Mucosa of stomach (tissue), 1 donor: ENCODE results near the gene GUCA2B.

Experiments
- H3K27me3 ChIP-seq: one replicate; pipeline ENCODE4 v1.7.0; 2013; ENCODE audit warnings: mild to moderate bottlenecking, low read length; ENCODE audit not compliant: control insufficient read depth, insufficient read depth
- H3K36me3 ChIP-seq: one replicate; pipeline ENCODE4 v1.7.0; 2013; ENCODE audit warnings: low read length; ENCODE audit not compliant: control insufficient read depth, insufficient read depth
- H3K4me1 ChIP-seq: one replicate; pipeline ENCODE4 v1.7.0; 2013; ENCODE audit warnings: mild to moderate bottlenecking, low read length; ENCODE audit not compliant: control insufficient read depth, insufficient read depth
- H3K4me3 ChIP-seq: one replicate; pipeline ENCODE4 v1.7.0; 2013; ENCODE audit warnings: low read length
- H3K9ac ChIP-seq: one replicate; pipeline ENCODE4 v1.7.0; 2013; ENCODE audit warnings: mild to moderate bottlenecking, low read length, moderate library complexity
- H3K9me3 ChIP-seq: one replicate; pipeline ENCODE4 v1.7.0; 2013; ENCODE audit warnings: mild to moderate bottlenecking, low read length, moderate library complexity; ENCODE audit not compliant: control insufficient read depth
- donor health status: Pancreatic carcinoma.

GUCA2B gene

DNA sequence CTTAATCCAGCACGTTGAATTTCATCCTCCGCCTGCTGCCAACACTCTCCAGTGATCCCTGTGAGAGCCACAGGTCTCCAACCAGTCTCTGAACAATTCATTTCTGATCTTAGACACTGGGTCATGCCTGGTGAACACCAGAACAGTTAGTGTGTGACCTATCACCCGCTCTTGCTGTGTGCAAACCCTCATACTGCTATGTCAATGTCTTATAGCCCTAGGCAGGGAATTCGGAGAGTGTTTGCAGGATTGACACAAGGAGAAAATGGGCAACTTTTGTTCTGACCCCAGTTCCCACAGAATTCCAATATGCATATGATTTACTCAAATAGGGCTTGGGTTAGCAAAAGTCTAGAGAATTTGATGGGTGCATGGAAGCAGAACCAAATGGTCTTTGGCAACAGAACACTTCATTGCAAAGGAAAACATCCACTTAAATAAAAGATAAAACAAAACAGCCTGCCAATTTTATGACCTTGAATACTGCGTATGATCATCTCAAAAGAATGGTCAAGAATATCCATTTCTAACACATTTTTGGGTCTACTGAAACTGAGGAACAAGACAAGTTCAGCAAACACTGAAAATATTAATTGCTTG is 23.0 kb upstream of the GUCA2B start:
- H3K4me1 ChIP-seq = no peaks in the 10 kb centered on the region
- H3K4me3 ChIP-seq = no peak overlapping the region
- H3K36me3 ChIP-seq = no peaks in the 10 kb centered on the region
- H3K9ac ChIP-seq = no peak overlapping the region
- no peaks in the 10 kb centered on the region for H3K27me3 ChIP-seq
- H3K9me3 ChIP-seq = no peaks in the 10 kb centered on the region

GRCh38 chr1:42133390-42133789 is 19.8 kb upstream of the GUCA2B start:
- H3K9ac ChIP-seq = no peak overlapping the region
- no peaks in the 10 kb centered on the region for H3K36me3 ChIP-seq
- no peaks in the 10 kb centered on the region for H3K9me3 ChIP-seq
- H3K4me3 ChIP-seq = no peak overlapping the region
- no peaks in the 10 kb centered on the region for H3K27me3 ChIP-seq
- H3K4me1 ChIP-seq = no peaks in the 10 kb centered on the region

- H3K4me1 ChIP-seq = no peaks in the 10 kb centered on the region
Measured at GRCh38 chr1:42133809-42134526, 19.2 kb upstream of the GUCA2B start.

DNA sequence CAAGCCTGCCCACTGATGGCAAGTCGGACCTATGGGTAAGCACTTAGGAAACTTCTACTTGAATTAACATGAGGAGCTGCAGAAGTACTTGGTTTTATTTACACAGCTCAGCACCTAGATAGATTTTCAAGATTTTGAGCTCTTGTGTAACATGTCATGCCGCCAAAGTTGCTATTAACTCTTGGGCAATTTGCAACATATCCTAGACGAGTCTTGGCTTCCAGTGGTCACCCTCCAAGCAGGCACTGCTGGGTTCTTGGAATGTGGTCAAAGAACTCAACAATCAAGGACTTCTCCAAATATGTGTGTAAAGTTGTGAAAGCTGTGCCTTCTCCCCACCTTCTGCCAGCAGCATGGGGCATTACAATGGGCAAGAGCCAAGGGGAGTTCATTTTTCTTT is 17.8 kb upstream of the GUCA2B start:
- Histone ChIP-seq H3K4me1 (no peaks in the 10 kb centered on the region), H3K4me3 (no peak overlapping the region), H3K9me3 (no peaks in the 10 kb centered on the region)

More at GRCh38 chr1:42133809-42134526, 19.2 kb upstream of the GUCA2B start:
- Histone ChIP-seq H3K36me3 (no peaks in the 10 kb centered on the region), H3K4me3 (no peak overlapping the region), H3K9me3 (no peaks in the 10 kb centered on the region), H3K9ac (no peak overlapping the region), H3K27me3 (no peaks in the 10 kb centered on the region)

GRCh38 chr1:42136466-42136865 is 16.7 kb upstream of the GUCA2B start:
- H3K9me3 ChIP-seq = no peaks in the 10 kb centered on the region
- no peak overlapping the region for H3K4me3 ChIP-seq
- no peaks in the 10 kb centered on the region for H3K27me3 ChIP-seq
- no peaks in the 10 kb centered on the region for H3K4me1 ChIP-seq
- no peak overlapping the region for H3K9ac ChIP-seq
- no peaks in the 10 kb centered on the region for H3K36me3 ChIP-seq

More for the DNA sequence above, 17.8 kb upstream of the GUCA2B start:
- Histone ChIP-seq H3K9ac (no peak overlapping the region), H3K27me3 (no peaks in the 10 kb centered on the region), H3K36me3 (no peaks in the 10 kb centered on the region)

DNA sequence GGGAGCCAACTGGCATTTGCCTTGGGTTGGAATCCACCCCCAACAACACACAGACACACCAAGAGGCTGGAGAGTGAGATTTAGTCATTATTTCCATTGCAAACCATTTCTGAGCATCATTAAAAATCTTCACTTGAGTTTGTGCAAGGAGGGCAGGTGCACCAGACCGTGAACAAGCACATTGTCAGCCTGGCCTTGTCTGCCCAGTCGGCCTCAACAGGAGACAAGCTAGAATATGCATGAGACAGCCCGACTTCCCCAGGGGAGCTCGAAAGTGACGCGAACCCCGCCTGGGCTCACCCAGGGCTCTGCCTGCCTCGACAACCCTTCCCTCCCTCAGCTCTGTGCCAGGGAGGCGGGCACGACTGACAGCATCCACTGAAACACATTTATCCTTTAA is 15.4 kb upstream of the GUCA2B start:
- H3K36me3 ChIP-seq = no peaks in the 10 kb centered on the region
- no peaks in the 10 kb centered on the region for H3K9me3 ChIP-seq
- H3K27me3 ChIP-seq = no peaks in the 10 kb centered on the region
- no peaks in the 10 kb centered on the region for H3K4me1 ChIP-seq
- no peak overlapping the region for H3K4me3 ChIP-seq
- H3K9ac ChIP-seq = no peak overlapping the region

- Histone ChIP-seq H3K9me3 (no peaks in the 10 kb centered on the region), H3K4me1 (no peaks in the 10 kb centered on the region), H3K36me3 (no peaks in the 10 kb centered on the region), H3K27me3 (no peaks in the 10 kb centered on the region), H3K9ac (no peak overlapping the region), H3K4me3 (no peak overlapping the region)
Measured at GRCh38 chr1:42138586-42138985, 14.6 kb upstream of the GUCA2B start.

DNA sequence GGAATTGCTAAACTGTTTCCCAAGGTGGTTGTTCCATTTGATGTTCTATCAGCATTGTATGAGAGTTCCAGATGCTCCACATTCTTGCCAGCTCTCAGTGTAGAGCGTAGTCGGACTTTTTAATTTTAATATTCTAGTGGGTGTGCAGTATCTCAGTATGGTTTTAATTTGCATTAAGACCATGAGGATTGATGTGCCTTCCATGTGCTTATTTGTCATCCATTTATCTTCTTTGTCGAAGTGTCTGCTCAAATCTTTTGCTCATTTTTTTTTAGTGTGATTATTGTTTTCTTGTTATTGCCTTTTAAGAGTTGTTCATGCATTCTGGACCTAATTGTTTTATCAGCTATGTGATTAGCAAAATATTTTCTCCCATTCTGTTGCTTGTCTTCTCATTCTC is 13.8 kb upstream of the GUCA2B start:
- Histone ChIP-seq H3K36me3 (no peaks in the 10 kb centered on the region), H3K4me1 (no peaks in the 10 kb centered on the region), H3K9ac (no peak overlapping the region), H3K4me3 (no peak overlapping the region), H3K9me3 (no peaks in the 10 kb centered on the region), H3K27me3 (no peaks in the 10 kb centered on the region)

- no peak overlapping the region for H3K4me3 ChIP-seq
- no peak overlapping the region for H3K9ac ChIP-seq
- no peaks in the 10 kb centered on the region for H3K4me1 ChIP-seq
- H3K9me3 ChIP-seq = no peaks in the 10 kb centered on the region
- H3K36me3 ChIP-seq = no peaks in the 10 kb centered on the region
- peaks cover 6% of the 10 kb centered on the region for H3K27me3 ChIP-seq
Measured at GRCh38 chr1:42140191-42140590, 13.0 kb upstream of the GUCA2B start.

DNA sequence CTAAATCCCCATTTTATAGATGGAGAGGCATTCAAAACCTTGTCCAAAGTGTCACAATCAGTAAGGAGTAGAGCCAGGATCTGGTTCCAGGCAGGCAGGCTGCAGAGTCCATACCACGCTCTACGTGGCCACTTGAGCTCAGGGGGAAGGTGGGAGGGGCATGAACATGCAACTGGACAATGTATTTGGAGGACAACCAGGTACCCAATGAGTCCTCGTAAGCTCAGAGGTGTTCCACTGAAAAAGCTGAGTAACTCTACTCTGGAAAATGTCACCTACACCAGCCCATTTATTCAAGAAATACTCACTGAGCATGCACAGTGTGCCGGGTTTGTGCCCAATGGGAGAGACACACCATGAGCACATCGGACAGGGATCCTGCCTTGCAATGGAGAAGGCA is 11.2 kb upstream of the GUCA2B start:
- Histone ChIP-seq H3K4me3 (no peak overlapping the region), H3K27me3 (peaks cover 19% of the 10 kb centered on the region), H3K9me3 (no peaks in the 10 kb centered on the region), H3K4me1 (peaks cover under 1% of the 10 kb centered on the region), H3K9ac (no peak overlapping the region), H3K36me3 (no peaks in the 10 kb centered on the region)

- Histone ChIP-seq H3K36me3 (no peaks in the 10 kb centered on the region), H3K9ac (no peak overlapping the region), H3K9me3 (no peaks in the 10 kb centered on the region), H3K27me3 (peaks cover 19% of the 10 kb centered on the region), H3K4me3 (no peak overlapping the region), H3K4me1 (peaks cover 7% of the 10 kb centered on the region)
Measured at GRCh38 chr1:42142894-42143675, 10.1 kb upstream of the GUCA2B start.
